Measurements from ENCODE around the gene CYP19A1. TPM values are rescaled to one million over a fixed set of nuclear protein-coding genes. Genes with fewer than 3 reads are reported as not detected.

Gene CYP19A1
- total RNA-seq, 1 donor: not detected

GRCh38 chr15:51342227-51342999, 4.0 kb upstream of the CYP19A1 start:
- H3K4me3 ChIP-seq (ENCODE audit: low read depth, low read length): peak overlapping the region; percentile 36
- TF ChIP-seq CTCF (IDR thresholded peaks at IDR 0.05; ENCODE audit: insufficient read depth, low read depth, low read length): no peak

GRCh38 chr15:51341366-51342226, 3.2 kb upstream of the CYP19A1 start, which contains the start of gene GLDN:
Gene GLDN, plus strand, starts transcription at chr15:51341655. Its CDS starts 30 bp downstream, at chr15:51341685.
- peak; percentile 28 for DNase-seq (ENCODE audit: low read depth)
- TF ChIP-seq CTCF (IDR thresholded peaks at IDR 0.05; ENCODE audit: insufficient read depth, low read depth, low read length): no peak
- H3K4me3 ChIP-seq (ENCODE audit: low read depth, low read length): peak within 1 kb of the TSS; percentile 36

More at GRCh38 chr15:51342227-51342999, 4.0 kb upstream of the CYP19A1 start:
- no peak for DNase-seq (ENCODE audit: low read depth)

- H3K4me3 ChIP-seq (ENCODE audit: low read depth, low read length): no peak overlapping the region
- peak; percentile 19 for TF ChIP-seq CTCF (IDR thresholded peaks at IDR 0.05; ENCODE audit: insufficient read depth, low read depth, low read length)
- DNase-seq (ENCODE audit: low read depth): no peak
These were observed 2.6 kb downstream of the CYP19A1 start for GRCh38 chr15:51335538-51336410.

- no peak for DNase-seq (ENCODE audit: low read depth)
- no peak for TF ChIP-seq CTCF (IDR thresholded peaks at IDR 0.05; ENCODE audit: insufficient read depth, low read depth, low read length)
- H3K4me3 ChIP-seq (ENCODE audit: low read depth, low read length): no peak overlapping the region
These were observed 3.3 kb downstream of the CYP19A1 start for GRCh38 chr15:51335087-51335486.

GRCh38 chr15:51334011-51334451, 4.4 kb downstream of the CYP19A1 start:
- no peak for DNase-seq (ENCODE audit: low read depth)
- no peak overlapping the region for H3K4me3 ChIP-seq (ENCODE audit: low read depth, low read length)
- TF ChIP-seq CTCF (IDR thresholded peaks at IDR 0.05; ENCODE audit: insufficient read depth, low read depth, low read length): no peak

GRCh38 chr15:51333571-51333970, 4.8 kb downstream of the CYP19A1 start:
- H3K4me3 ChIP-seq (ENCODE audit: low read depth, low read length): no peak overlapping the region
- no peak for DNase-seq (ENCODE audit: low read depth)
- no peak for TF ChIP-seq CTCF (IDR thresholded peaks at IDR 0.05; ENCODE audit: insufficient read depth, low read depth, low read length)

Data from fibroblast of villous mesenchyme (primary cell).